ENCODE results near the gene DESI1.

DNA sequence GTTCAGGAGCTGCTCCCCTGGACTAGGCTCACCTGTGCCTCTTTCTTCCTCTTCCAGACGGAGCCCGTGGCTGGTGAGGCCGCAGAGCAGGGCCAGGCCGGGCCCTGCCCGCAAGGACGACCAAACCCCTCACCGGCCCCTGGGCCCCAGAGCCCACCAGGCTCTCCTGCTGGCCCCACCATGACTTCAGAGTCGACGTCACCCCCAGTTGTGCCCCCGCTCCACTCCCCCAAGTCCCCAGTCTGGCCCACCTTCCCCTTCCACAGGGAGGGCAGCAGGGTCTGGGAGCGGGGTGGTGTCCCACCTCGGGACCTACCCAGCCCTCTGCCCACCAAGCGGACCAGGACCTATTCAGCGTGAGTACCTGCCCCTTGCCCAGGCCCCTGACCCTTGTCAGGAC lies 49.1 kb downstream of the DESI1 start:
- TF ChIP-seq, protein P1, sequence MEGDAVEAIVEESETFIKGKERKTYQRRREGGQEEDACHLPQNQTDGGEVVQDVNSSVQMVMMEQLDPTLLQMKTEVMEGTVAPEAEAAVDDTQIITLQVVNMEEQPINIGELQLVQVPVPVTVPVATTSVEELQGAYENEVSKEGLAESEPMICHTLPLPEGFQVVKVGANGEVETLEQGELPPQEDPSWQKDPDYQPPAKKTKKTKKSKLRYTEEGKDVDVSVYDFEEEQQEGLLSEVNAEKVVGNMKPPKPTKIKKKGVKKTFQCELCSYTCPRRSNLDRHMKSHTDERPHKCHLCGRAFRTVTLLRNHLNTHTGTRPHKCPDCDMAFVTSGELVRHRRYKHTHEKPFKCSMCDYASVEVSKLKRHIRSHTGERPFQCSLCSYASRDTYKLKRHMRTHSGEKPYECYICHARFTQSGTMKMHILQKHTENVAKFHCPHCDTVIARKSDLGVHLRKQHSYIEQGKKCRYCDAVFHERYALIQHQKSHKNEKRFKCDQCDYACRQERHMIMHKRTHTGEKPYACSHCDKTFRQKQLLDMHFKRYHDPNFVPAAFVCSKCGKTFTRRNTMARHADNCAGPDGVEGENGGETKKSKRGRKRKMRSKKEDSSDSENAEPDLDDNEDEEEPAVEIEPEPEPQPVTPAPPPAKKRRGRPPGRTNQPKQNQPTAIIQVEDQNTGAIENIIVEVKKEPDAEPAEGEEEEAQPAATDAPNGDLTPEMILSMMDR (tag by site-specific recombination; IDR thresholded peaks at IDR 0.05) = no peak
- TF ChIP-seq, protein P2, sequence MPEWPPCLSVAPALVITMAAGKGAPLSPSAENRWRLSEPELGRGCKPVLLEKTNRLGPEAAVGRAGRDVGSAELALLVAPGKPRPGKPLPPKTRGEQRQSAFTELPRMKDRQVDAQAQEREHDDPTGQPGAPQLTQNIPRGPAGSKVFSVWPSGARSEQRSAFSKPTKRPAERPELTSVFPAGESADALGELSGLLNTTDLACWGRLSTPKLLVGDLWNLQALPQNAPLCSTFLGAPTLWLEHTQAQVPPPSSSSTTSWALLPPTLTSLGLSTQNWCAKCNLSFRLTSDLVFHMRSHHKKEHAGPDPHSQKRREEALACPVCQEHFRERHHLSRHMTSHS (tag by site-specific recombination; IDR thresholded peaks at IDR 0.05) = no peak
- TF ChIP-seq ZNF707 (tag by site-specific recombination; IDR thresholded peaks at IDR 0.05) (no peak), TCF7L2 (IDR thresholded peaks at IDR 0.05; ENCODE audit: borderline replicate concordance, low read depth, low read length) (no peak), YY1 (tag by site-specific recombination; IDR thresholded peaks at IDR 0.05) (no peak), ZBTB1 (tag by site-specific recombination; IDR thresholded peaks at IDR 0.05) (no peak), ZNF747 (tag by site-specific recombination; IDR thresholded peaks at IDR 0.05) (no peak)
- TF ChIP-seq, protein P3, sequence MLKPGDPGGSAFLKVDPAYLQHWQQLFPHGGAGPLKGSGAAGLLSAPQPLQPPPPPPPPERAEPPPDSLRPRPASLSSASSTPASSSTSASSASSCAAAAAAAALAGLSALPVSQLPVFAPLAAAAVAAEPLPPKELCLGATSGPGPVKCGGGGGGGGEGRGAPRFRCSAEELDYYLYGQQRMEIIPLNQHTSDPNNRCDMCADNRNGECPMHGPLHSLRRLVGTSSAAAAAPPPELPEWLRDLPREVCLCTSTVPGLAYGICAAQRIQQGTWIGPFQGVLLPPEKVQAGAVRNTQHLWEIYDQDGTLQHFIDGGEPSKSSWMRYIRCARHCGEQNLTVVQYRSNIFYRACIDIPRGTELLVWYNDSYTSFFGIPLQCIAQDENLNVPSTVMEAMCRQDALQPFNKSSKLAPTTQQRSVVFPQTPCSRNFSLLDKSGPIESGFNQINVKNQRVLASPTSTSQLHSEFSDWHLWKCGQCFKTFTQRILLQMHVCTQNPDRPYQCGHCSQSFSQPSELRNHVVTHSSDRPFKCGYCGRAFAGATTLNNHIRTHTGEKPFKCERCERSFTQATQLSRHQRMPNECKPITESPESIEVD (tag by site-specific recombination; IDR thresholded peaks at IDR 0.05) = no peak
- TF ChIP-seq, protein P4, sequence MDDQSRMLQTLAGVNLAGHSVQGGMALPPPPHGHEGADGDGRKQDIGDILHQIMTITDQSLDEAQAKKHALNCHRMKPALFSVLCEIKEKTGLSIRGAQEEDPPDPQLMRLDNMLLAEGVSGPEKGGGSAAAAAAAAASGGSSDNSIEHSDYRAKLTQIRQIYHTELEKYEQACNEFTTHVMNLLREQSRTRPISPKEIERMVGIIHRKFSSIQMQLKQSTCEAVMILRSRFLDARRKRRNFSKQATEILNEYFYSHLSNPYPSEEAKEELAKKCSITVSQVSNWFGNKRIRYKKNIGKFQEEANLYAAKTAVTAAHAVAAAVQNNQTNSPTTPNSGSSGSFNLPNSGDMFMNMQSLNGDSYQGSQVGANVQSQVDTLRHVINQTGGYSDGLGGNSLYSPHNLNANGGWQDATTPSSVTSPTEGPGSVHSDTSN (CRISPR knock-in tag; IDR thresholded peaks at IDR 0.05) = no peak
- TF ChIP-seq, protein P5, sequence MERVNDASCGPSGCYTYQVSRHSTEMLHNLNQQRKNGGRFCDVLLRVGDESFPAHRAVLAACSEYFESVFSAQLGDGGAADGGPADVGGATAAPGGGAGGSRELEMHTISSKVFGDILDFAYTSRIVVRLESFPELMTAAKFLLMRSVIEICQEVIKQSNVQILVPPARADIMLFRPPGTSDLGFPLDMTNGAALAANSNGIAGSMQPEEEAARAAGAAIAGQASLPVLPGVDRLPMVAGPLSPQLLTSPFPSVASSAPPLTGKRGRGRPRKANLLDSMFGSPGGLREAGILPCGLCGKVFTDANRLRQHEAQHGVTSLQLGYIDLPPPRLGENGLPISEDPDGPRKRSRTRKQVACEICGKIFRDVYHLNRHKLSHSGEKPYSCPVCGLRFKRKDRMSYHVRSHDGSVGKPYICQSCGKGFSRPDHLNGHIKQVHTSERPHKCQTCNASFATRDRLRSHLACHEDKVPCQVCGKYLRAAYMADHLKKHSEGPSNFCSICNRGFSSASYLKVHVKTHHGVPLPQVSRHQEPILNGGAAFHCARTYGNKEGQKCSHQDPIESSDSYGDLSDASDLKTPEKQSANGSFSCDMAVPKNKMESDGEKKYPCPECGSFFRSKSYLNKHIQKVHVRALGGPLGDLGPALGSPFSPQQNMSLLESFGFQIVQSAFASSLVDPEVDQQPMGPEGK (tag by site-specific recombination; IDR thresholded peaks at IDR 0.05) = no peak
- TF ChIP-seq, protein P6, sequence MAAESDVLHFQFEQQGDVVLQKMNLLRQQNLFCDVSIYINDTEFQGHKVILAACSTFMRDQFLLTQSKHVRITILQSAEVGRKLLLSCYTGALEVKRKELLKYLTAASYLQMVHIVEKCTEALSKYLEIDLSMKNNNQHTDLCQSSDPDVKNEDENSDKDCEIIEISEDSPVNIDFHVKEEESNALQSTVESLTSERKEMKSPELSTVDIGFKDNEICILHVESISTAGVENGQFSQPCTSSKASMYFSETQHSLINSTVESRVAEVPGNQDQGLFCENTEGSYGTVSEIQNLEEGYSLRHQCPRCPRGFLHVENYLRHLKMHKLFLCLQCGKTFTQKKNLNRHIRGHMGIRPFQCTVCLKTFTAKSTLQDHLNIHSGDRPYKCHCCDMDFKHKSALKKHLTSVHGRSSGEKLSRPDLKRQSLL (tag by site-specific recombination; IDR thresholded peaks at IDR 0.05) = no peak
